Activated CD4-positive, alpha-beta memory T cell treated with anti-CD3 and anti-CD28 coated beads for 36 hours (primary cell): ENCODE measurements around the gene CCPG1. TPM values are rescaled to one million over a fixed set of nuclear protein-coding genes. Genes with fewer than 3 reads are reported as not detected.
A peak's percentile ranks its signal among the peaks of the same experiment; 100 is the strongest.

Experiments
- microRNA-seq: library from miRNA; unstranded; fragments of <30 nt; microRNA quantifications from one replicate; pipeline ENCODE4 v1.2.0, GENCODE V29; 2022; ENCODE audit warnings: borderline number of aligned reads, borderline microRNAs expressed, borderline replicate concordance
- total RNA-seq, 2 experiments: library from RNA; stranded (reverse); gene quantifications; one replicate each; pipeline ENCODE4 v1.2.3, GENCODE V29; 2021

The CCPG1 gene
- total RNA-seq, 2 experiments from 2014 or later, result 14.4 to 16.5 TPM

Small RNA genes lying within 50 kb of the gene (microRNA-seq; reads per million reads assigned to microRNA genes)
- gene MIR628, result 23.6 reads per million, percentile 46 among the genes with 10 or more reads in this experiment

Other genes with a start within 250 kb of the CCPG1 start
- 100 to 1,000 TPM; 157 to 163 TPM for gene RSL24D1, start 211.4 kb downstream of the CCPG1 start, total RNA-seq
- gene RAB27A, start 118.5 kb downstream of the CCPG1 start, total RNA-seq, result 100 to 1,000 TPM; 216 to 217 TPM
- gene PIGBOS1, start 89.2 kb downstream of the CCPG1 start, total RNA-seq, result 10 to 100 TPM; 10.5 to 11.1 TPM
- gene PIGB, start 89.1 kb downstream of the CCPG1 start, total RNA-seq, result 10 to 100 TPM; 18.0 to 18.9 TPM
- under 1 TPM in 1 of 2 experiments, not detected in 1; 0.34 TPM for gene PIERCE2, start 136 bp upstream of the CCPG1 start, total RNA-seq
- under 1 TPM; 0.57 to 0.94 TPM for gene DNAAF4, start 99.9 kb upstream of the CCPG1 start, total RNA-seq
- not detected for gene PYGO1, start 180.0 kb upstream of the CCPG1 start, total RNA-seq